ENCODE data around the gene JTB.

JTB gene

GRCh38 chr1:153939476-153939875 lies 38.0 kb downstream of the JTB start:
- DNase-seq (ENCODE audit: extremely low spot score), result no peak
- POLR2A ChIA-PET, result interaction anchor here (1.5 kb wide), 1 partner anchor 17 kb away, joined by 6 read pairs; the partner anchor contains the start of gene GATAD2B
- TF ChIP-seq CTCF (IDR thresholded peaks at IDR 0.05; ENCODE audit: control extremely low read depth, extremely low read depth, low read depth, missing control alignments), result no peak
- CTCF ChIA-PET, result interaction anchor here (1.0 to 9.0 kb wide), 4 partner anchors 15 to 139 kb away, joined by 3 to 108 read pairs (median 4); partner anchors contain the start of genes GATAD2B and RAB13

- CTCF ChIA-PET, result interaction anchor here (1.2 to 9.0 kb wide), 3 partner anchors 15 to 112 kb away, joined by 3 to 108 read pairs (median 3); partner anchors contain the start of genes GATAD2B and RAB13
Observed at GRCh38 chr1:153938996-153939395, 38.5 kb downstream of the JTB start.

GRCh38 chr1:153937331-153937730 lies 40.1 kb downstream of the JTB start:
- POLR2A ChIA-PET, result no interaction called here

More at GRCh38 chr1:153938996-153939395, 38.5 kb downstream of the JTB start:
- no peak for TF ChIP-seq CTCF (IDR thresholded peaks at IDR 0.05; ENCODE audit: control extremely low read depth, extremely low read depth, low read depth, missing control alignments)
- POLR2A ChIA-PET, result no interaction called here
- no peak for DNase-seq (ENCODE audit: extremely low spot score)

GRCh38 chr1:153936011-153936802 lies 41.3 kb downstream of the JTB start:
- ChIA-PET CTCF (no interaction called here), POLR2A (no interaction called here)
- no peak for DNase-seq (ENCODE audit: extremely low spot score)
- TF ChIP-seq CTCF (IDR thresholded peaks at IDR 0.05; ENCODE audit: control extremely low read depth, extremely low read depth, low read depth, missing control alignments), result no peak

More at GRCh38 chr1:153937331-153937730, 40.1 kb downstream of the JTB start:
- CTCF ChIA-PET, result interaction anchor here (1.0 kb wide), 1 partner anchor 9 kb away, joined by 4 read pairs; the partner anchor contains the start of gene DENND4B
- no peak for DNase-seq (ENCODE audit: extremely low spot score)
- TF ChIP-seq CTCF (IDR thresholded peaks at IDR 0.05; ENCODE audit: control extremely low read depth, extremely low read depth, low read depth, missing control alignments), result no peak

- no peak for DNase-seq (ENCODE audit: extremely low spot score)
- no peak for TF ChIP-seq CTCF (IDR thresholded peaks at IDR 0.05; ENCODE audit: control extremely low read depth, extremely low read depth, low read depth, missing control alignments)
- ChIA-PET POLR2A (no interaction called here), CTCF (interaction anchor here (3.4 kb wide), 1 partner anchor 11 kb away, joined by 15 read pairs; the partner anchor contains the start of gene DENND4B)
Observed at GRCh38 chr1:153934746-153935145, 42.7 kb downstream of the JTB start.

GRCh38 chr1:153933955-153934354 lies 43.5 kb downstream of the JTB start:
- TF ChIP-seq CTCF (IDR thresholded peaks at IDR 0.05; ENCODE audit: control extremely low read depth, extremely low read depth, low read depth, missing control alignments), result no peak
- no peak for DNase-seq (ENCODE audit: extremely low spot score)
- ChIA-PET CTCF (interaction anchor here (3.4 kb wide), 1 partner anchor 12 kb away, joined by 15 read pairs; the partner anchor contains the start of gene DENND4B), POLR2A (no interaction called here)

Data from GM10248 (cell line).